HCT116 (cell line): ENCODE measurements around the gene CSN2.

Source experiments
- ATF3 ChIP-seq: IDR thresholded peaks from 2 replicates; pipeline ENCODE4 v1.6.1; 2012
- CEBPB ChIP-seq: IDR thresholded peaks from 2 replicates; pipeline ENCODE4 v1.6.1; 2012; ENCODE audit warnings: low read depth
- CTCF ChIP-seq, 3 experiments: fragments of 200-600 bp in 1 of 3; sonication (generic) in 1 of 3; IDR thresholded peaks in 2 of 3; conservative IDR thresholded peaks in 1 of 3; 2 replicates each; pipeline ENCODE4 v1.5.1; 2012 to 2017; ENCODE audit warnings: low read depth in 2 of 3, low read length in 2 of 3, antibody characterized with exemption in 1 of 3, borderline replicate concordance in 1 of 3, control low read depth in 1 of 3, mild to moderate bottlenecking in 1 of 3, mixed read lengths in 1 of 3, mixed run types in 1 of 3, moderate library complexity in 1 of 3; ENCODE audit not compliant: insufficient read depth in 1 of 3
- EZH2 ChIP-seq: fragments of 200-600 bp; sonication (generic); IDR thresholded peaks from 2 replicates; pipeline ENCODE4 v1.6.1; 2017; ENCODE audit warnings: antibody characterized with exemption, mixed run types
- EZH2phosphoT487 ChIP-seq: fragments of 200-600 bp; IDR thresholded peaks from 2 replicates; pipeline ENCODE4 v1.6.1; 2018; ENCODE audit warnings: antibody characterized with exemption, borderline replicate concordance
- FOSL1 ChIP-seq: IDR thresholded peaks from 2 replicates; pipeline ENCODE4 v1.6.1; 2012; ENCODE audit warnings: low read depth
- MAX ChIP-seq: IDR thresholded peaks from 2 replicates; pipeline ENCODE4 v1.6.1; 2012
- POLR2A ChIP-seq: IDR thresholded peaks from 2 replicates; pipeline ENCODE4 v1.7.0; 2011; ENCODE audit warnings: borderline replicate concordance; ENCODE audit not compliant: insufficient read depth, insufficient read length; ENCODE audit errors: extremely low read depth
- POLR2AphosphoS5 ChIP-seq: IDR thresholded peaks from 2 replicates; pipeline ENCODE4 v1.6.1; 2011; ENCODE audit warnings: mild to moderate bottlenecking, low read depth, low read length, moderate library complexity
- RAD21 ChIP-seq: IDR thresholded peaks from 2 replicates; pipeline ENCODE4 v1.6.1; 2012; ENCODE audit warnings: low read depth, mild to moderate bottlenecking
- TCF7L2 ChIP-seq: IDR thresholded peaks from 2 replicates; pipeline ENCODE4 v1.7.0; 2011; ENCODE audit warnings: borderline replicate concordance, inconsistent platforms; ENCODE audit not compliant: insufficient read depth, insufficient read length; ENCODE audit errors: extremely low read depth
- YY1 ChIP-seq: IDR thresholded peaks from 2 replicates; pipeline ENCODE4 v1.6.1; 2011; ENCODE audit warnings: low read length, low read depth, moderate library complexity, mild to moderate bottlenecking; ENCODE audit not compliant: insufficient replicate concordance; ENCODE audit errors: extremely low read depth
- ZBTB33 ChIP-seq: IDR thresholded peaks from 2 replicates; pipeline ENCODE4 v1.6.1; 2011; ENCODE audit warnings: mild to moderate bottlenecking, low read length, moderate library complexity; ENCODE audit not compliant: insufficient replicate concordance; ENCODE audit errors: extremely low read depth
- ZNF274 ChIP-seq: fragments of 200-500 bp; sonication (Bioruptor generic); IDR thresholded peaks from 2 replicates; pipeline ENCODE4 v1.6.1; 2014; ENCODE audit warnings: mild to moderate bottlenecking, low read depth, low read length, inconsistent platforms

GRCh38 chr4:69995526-69996016, 30.0 kb upstream of the CSN2 start, which contains the start of gene STATH:
- no peak for TF ChIP-seq POLR2A
- no peak for TF ChIP-seq CTCF (IDR thresholded peaks at IDR 0.05 in 2 of 3, conservative IDR thresholded peaks at IDR 0.05 in 1 of 3; ENCODE audit: borderline replicate concordance in 1 of 3, insufficient read depth in 1 of 3, low read depth in 2 of 3, low read length in 2 of 3)
- no peak for TF ChIP-seq ZBTB33
- no peak for TF ChIP-seq EZH2phosphoT487
- no peak for TF ChIP-seq EZH2
- no peak for TF ChIP-seq MAX
- no peak for TF ChIP-seq POLR2AphosphoS5
- no peak for TF ChIP-seq FOSL1
- TF ChIP-seq YY1, result no peak
- TF ChIP-seq ATF3, result no peak
- TF ChIP-seq ZNF274, result no peak
- no peak for TF ChIP-seq TCF7L2
- TF ChIP-seq CEBPB, result no peak
- TF ChIP-seq RAD21, result no peak
